AG10803 (cell line): ENCODE measurements around the gene TM4SF5.
A peak's percentile ranks its signal among the peaks of the same experiment; 100 is the strongest.

Experiments
- DNase-seq: peaks from one replicate; pipeline ENCODE4 v3.0.0; 2010; ENCODE audit warnings: low read depth
- H3K4me3 ChIP-seq: 2 replicates; pipeline ENCODE4 v1.5.1; 2011; ENCODE audit warnings: mild to moderate bottlenecking, low read length, control low read depth
- TF ChIP-seq, protein P1 (sequence below): conservative IDR thresholded peaks from 2 replicates; pipeline ENCODE4 v1.5.1; 2011; ENCODE audit warnings: mild to moderate bottlenecking, low read length, control low read depth, inconsistent platforms

Gene TM4SF5

DNA sequence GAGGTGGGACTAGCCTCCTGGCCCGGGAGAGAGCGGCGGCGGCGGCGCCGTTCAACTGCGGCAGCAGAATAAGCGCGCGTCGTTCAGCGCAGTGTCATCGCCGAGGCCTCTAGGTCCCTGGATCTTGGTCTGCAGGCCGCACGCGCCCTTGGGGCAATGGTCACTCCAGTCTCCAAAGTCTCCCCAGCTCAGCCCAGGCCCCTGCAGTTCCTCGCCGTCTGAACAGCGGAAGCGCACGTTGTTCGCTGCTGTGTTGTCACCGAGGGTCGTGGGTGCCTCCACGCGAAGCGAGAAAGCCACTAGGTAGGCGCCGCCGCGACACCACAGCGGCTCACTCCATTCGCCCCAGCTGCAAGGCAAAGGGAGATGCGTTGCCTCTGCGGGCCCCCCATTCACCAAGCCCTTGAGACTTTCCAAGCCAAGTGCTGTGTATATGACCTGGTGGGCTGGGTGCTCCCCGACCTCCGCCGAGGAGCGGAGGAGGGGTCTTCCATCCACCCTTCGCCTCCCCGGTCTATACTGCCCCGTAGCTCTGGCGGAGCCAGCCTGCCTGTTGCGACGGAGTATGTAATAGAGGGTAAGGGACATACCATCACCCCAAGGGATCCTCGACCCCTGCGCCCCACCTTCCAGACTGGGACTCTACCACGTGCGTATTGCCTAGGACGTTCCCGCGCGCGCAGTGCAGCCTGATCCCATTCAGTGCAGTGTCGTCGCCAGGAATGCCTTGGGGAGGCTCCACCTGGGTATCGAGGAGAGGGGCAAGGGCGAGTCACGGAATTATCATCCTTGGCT lies 13.8 kb downstream of the TM4SF5 start:
- TF ChIP-seq, protein P1, sequence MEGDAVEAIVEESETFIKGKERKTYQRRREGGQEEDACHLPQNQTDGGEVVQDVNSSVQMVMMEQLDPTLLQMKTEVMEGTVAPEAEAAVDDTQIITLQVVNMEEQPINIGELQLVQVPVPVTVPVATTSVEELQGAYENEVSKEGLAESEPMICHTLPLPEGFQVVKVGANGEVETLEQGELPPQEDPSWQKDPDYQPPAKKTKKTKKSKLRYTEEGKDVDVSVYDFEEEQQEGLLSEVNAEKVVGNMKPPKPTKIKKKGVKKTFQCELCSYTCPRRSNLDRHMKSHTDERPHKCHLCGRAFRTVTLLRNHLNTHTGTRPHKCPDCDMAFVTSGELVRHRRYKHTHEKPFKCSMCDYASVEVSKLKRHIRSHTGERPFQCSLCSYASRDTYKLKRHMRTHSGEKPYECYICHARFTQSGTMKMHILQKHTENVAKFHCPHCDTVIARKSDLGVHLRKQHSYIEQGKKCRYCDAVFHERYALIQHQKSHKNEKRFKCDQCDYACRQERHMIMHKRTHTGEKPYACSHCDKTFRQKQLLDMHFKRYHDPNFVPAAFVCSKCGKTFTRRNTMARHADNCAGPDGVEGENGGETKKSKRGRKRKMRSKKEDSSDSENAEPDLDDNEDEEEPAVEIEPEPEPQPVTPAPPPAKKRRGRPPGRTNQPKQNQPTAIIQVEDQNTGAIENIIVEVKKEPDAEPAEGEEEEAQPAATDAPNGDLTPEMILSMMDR, result no peak
- H3K4me3 ChIP-seq, result peak overlapping the region; percentile 17
- no peak for DNase-seq

DNA sequence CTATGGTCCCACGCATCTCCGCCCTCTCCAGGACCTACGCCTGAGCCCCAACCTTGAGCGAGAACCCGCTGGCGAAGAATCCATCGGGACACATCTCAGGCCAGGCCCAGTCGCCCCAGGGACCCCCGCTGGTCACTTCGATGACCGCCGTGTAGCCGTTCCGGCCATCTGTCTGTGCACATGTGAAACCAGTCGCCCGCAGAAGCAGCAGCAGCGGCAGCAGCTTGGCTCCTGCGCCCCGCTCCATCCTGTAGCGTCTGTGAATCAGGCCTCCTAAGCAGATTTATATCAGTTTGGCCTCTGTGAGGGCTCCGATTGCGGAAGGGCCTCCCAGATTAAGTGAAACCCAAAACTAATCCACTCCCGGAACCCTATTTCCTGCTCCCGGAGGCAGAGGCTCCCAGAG lies 14.4 kb downstream of the TM4SF5 start, which contains the start of gene VMO1:
VMO1 (minus strand) TSS at position 259 of the 406 bp plus-strand sequence; CDS start at position 247, 12 bp downstream.
- TF ChIP-seq, protein P1, result no peak
- peak; percentile 38 for DNase-seq
- peak within 1 kb of the TSS; percentile 26 for H3K4me3 ChIP-seq

DNA sequence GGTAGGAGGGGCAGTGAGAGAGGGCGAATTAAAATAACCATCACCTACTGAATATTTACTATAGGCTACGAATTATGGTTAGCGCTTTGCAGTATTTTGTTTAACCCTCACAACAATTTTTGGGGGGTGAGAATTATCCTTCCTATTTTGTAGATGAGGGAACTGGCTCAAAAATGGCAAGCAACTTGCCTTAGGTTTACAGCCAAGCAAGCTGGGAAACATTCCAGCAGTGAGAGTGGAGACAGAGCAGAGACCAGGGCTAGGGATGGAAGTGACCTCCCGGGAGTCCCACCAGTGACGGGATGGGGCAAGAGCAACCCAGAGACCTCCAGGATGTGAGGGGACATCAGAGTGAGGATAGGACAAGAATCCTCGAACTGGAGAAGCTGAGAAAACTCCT lies 14.8 kb downstream of the TM4SF5 start:
- no peak overlapping the region; the same call in 1 of the 2 replicates for H3K4me3 ChIP-seq
- DNase-seq, result peak; percentile 22
- TF ChIP-seq, protein P1, result no peak; the same call in 1 of the 2 replicates

DNA sequence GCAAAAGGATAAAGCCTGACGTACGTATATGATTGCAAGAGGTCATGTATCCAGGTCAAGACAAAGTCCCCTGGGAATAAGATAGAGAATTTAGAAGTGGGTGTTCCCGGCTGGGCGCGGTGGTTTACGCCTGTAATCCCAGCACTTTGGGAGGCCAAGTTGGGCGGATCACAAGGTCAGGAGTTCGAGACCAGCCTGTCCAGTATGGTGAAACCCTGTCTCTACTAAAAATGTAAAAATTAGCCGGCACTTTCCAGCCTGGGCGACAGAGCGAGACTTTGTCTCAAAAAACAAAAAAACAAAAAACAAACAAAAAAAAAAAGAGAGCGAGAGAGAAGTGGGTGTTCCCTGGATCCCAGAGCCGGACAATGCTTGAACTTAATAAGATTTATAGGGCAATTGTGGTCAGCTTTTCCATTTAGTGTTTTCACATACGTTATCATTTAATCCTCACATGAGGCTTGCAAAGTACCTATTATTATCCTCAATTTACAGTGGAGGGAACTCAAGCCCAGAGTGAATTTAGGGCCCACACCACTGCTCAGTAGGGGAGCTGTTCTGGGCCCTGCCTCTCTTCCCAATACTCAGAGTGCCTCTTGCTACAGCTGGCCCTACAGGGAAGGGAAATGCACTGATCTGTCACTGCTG lies 16.6 kb downstream of the TM4SF5 start:
- DNase-seq, result no peak
- H3K4me3 ChIP-seq, result no peak overlapping the region

DNA sequence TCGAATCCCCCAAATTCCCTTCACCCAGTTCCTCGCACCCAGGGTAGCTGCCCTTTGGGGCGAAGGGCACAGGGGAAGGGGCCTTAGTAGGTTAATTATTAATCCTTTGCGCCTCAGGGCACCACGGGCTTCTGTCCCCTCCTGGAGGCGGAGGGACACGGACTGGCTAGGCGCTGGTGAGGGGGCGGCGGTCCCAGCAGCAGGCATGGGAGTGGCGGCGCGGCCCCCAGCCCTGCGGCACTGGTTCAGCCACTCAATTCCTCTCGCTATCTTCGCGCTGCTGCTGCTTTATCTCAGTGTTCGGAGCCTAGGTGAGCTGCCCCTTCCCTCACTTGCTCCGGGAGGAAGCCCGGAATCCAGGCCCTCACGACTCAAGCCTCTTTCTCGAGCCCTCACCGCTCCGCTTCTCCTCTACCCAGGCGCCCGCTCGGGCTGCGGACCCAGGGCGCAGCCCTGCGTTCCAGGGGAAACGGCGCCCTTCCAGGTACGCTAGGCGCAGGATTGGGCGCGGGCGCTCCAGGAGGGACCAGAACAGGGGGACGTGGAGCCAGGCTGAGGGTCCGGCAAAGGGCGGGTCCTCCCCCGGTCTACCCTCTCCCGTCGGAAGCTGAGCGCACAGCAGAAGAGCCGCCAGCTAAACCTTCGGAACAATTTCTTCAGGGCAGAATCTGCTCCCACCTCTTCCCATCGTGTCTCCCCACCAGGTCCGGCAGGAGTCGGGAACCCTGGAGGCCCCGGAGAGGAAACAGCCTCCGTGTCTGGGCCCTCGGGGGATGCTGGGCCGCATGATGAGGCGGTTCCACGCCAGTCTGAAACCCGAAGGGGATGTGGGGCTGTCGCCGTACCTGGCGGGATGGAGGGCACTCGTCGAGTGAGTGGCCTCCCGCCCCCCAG lies 17.4 kb downstream of the TM4SF5 start, which contains the start of gene GLTPD2:
GLTPD2 (plus strand) TSS at position 158 of the 894 bp plus-strand sequence; CDS start at position 206, 48 bp downstream.
- H3K4me3 ChIP-seq, result peak within 1 kb of the TSS; percentile 71
- DNase-seq, result no peak
- TF ChIP-seq, protein P1, result no peak

More for the DNA sequence above, 16.6 kb downstream of the TM4SF5 start:
- TF ChIP-seq, protein P1, result 0 out of 2 replicates have a peak, but pooled peaks have one; percentile 4

DNA sequence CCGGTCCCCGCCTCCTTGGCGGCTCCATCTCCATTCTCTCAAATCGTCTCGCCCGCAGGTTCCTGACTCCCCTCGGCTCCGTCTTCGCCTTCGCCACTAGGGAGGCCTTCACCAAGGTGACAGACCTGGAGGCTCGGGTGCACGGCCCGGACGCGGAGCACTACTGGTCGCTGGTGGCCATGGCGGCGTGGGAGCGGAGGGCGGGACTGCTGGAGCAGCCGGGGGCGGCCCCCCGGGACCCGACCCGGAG lies 17.9 kb downstream of the TM4SF5 start:
- TF ChIP-seq, protein P1, result no peak
- peak overlapping the region; percentile 71 for H3K4me3 ChIP-seq
- DNase-seq, result no peak
